ENCODE measurements around the gene MUC4. TPM values are rescaled to one million over a fixed set of nuclear protein-coding genes. Genes with fewer than 3 reads are reported as not detected.
"Not testable (repeated sequence)": the region's sequence is repeated elsewhere in the genome, so short reads cannot be mapped to it uniquely, and the experiment has no call there.

The MUC4 gene
- total RNA-seq, 1 experiment from 2014 or later = 0.36 TPM

DNA sequence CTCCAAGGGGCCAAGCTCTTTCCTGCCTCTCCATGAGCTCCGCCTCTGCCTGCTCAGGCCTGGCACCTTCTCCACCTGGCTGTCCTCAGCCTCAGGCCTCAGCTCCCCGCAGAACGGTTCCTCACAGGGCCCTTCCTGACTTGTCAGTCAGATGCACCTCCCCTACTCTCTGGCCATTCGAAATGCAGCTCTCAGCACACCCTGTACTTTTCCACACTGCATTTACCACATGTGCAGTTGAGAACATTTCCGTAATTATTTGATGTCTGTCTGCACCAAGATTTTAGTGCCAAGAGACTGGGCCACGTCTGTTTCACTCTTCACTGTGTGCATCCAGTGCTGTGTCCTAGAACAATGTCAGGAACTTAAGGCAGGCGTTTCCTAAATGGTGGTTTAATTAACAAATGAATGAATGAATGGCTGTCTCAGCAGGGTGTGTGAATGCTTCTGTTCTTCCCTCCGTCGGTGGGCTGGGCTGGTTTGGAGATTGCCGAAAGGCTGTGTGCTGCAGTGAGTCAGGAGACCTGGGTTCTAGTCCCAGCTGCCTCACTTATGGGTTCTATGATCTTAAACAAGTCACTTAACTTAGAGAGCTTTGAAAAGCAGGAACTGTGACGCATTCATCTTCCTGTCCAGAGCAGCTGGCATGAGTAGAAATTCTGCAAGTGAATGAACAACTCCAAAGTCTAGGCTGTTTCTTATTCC, 5.4 kb downstream of the MUC4 start:
- intact Hi-C loops (cut with micrococcal nuclease; ENCODE audit: unreplicated experiment) = no loop called here
- Histone ChIP-seq H3K9me3 (no peaks in the 10 kb centered on the region), H3K27me3 (replicated peaks; ENCODE audit: control insufficient read depth, insufficient read depth, low read length) (no peaks in the 10 kb centered on the region), H3K4me3 (ENCODE audit: low read depth, low read length) (no peak overlapping the region), H3K4me1 (no peaks in the 10 kb centered on the region), H3K36me3 (ENCODE audit: control insufficient read depth, insufficient read depth, low read length) (no peaks in the 10 kb centered on the region)
- ChIA-PET POLR2A (no interaction called here), CTCF (no interaction called here)
- no peak overlapping the region for H3K4me3 Mint-ChIP-seq (ENCODE audit: unreplicated experiment)
- peaks cover 6% of the 10 kb centered on the region for H3K36me3 Mint-ChIP-seq (ENCODE audit: insufficient read depth, unreplicated experiment)
- H3K4me1 Mint-ChIP-seq (ENCODE audit: low read depth, unreplicated experiment) = peaks cover 13% of the 10 kb centered on the region
- BruUV-seq (replicated peaks) = no TSS peak
- H3K9me3 Mint-ChIP-seq (ENCODE audit: unreplicated experiment) = no peaks in the 10 kb centered on the region
- TF ChIP-seq, protein P1, sequence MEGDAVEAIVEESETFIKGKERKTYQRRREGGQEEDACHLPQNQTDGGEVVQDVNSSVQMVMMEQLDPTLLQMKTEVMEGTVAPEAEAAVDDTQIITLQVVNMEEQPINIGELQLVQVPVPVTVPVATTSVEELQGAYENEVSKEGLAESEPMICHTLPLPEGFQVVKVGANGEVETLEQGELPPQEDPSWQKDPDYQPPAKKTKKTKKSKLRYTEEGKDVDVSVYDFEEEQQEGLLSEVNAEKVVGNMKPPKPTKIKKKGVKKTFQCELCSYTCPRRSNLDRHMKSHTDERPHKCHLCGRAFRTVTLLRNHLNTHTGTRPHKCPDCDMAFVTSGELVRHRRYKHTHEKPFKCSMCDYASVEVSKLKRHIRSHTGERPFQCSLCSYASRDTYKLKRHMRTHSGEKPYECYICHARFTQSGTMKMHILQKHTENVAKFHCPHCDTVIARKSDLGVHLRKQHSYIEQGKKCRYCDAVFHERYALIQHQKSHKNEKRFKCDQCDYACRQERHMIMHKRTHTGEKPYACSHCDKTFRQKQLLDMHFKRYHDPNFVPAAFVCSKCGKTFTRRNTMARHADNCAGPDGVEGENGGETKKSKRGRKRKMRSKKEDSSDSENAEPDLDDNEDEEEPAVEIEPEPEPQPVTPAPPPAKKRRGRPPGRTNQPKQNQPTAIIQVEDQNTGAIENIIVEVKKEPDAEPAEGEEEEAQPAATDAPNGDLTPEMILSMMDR (IDR thresholded peaks at IDR 0.05; ENCODE audit: insufficient read depth in 1 of 2, low read depth in 1 of 2, low read length in 1 of 2, severe bottlenecking in 1 of 2, unreplicated experiment in 1 of 2) = no peak
- no peak overlapping the region for H3K27ac Mint-ChIP-seq (ENCODE audit: unreplicated experiment)
- H3K27me3 Mint-ChIP-seq (ENCODE audit: insufficient read depth, unreplicated experiment) = peaks cover 1% of the 10 kb centered on the region
- no peak for DNase-seq

- H3K27ac Mint-ChIP-seq (ENCODE audit: unreplicated experiment); H3K27me3 Mint-ChIP-seq (ENCODE audit: insufficient read depth, unreplicated experiment); H3K4me1 Mint-ChIP-seq (ENCODE audit: low read depth, unreplicated experiment); H3K9me3 Mint-ChIP-seq (ENCODE audit: unreplicated experiment); H3K4me3 Mint-ChIP-seq (ENCODE audit: unreplicated experiment); H3K4me1 ChIP-seq; H3K36me3 ChIP-seq (ENCODE audit: control insufficient read depth, insufficient read depth, low read length); H3K36me3 Mint-ChIP-seq (ENCODE audit: insufficient read depth, unreplicated experiment); BruUV-seq (replicated peaks); H3K9me3 ChIP-seq; POLR2A ChIA-PET; CTCF ChIA-PET; DNase-seq; H3K4me3 ChIP-seq (ENCODE audit: low read depth, low read length); intact Hi-C loops (cut with micrococcal nuclease; ENCODE audit: unreplicated experiment); H3K27me3 ChIP-seq (replicated peaks; ENCODE audit: control insufficient read depth, insufficient read depth, low read length): not testable (repeated sequence)
Observed at GRCh38 chr3:195805588-195805987, 6.1 kb downstream of the MUC4 start.

DNA sequence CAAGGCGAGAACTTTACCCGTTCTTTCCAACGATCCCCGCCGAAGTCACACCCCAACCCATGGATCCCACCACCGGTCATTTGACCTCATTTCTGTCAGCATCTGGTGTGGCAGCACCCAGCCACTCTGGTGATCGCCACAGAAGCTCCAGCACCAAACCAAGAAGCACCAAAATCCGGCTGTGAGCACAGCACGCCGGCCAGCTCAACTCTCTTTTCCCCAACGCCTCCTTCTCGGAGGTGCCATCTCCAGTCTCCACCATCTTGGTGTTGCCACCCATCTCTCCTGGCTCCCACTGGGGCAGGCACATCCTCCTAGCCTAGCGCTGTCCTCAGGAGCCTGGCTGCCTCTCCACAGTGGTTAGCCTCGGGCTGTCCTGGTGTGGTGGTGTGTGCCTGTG, 6.5 kb downstream of the MUC4 start:
- Mint-ChIP-seq H3K4me3 (ENCODE audit: unreplicated experiment) (no peak overlapping the region), H3K9me3 (ENCODE audit: unreplicated experiment) (no peaks in the 10 kb centered on the region), H3K36me3 (ENCODE audit: insufficient read depth, unreplicated experiment) (peaks cover 6% of the 10 kb centered on the region), H3K27me3 (ENCODE audit: insufficient read depth, unreplicated experiment) (peaks cover 2% of the 10 kb centered on the region), H3K4me1 (ENCODE audit: low read depth, unreplicated experiment) (peaks cover 7% of the 10 kb centered on the region), H3K27ac (ENCODE audit: unreplicated experiment) (no peak overlapping the region)
- Histone ChIP-seq H3K27me3 (replicated peaks; ENCODE audit: control insufficient read depth, insufficient read depth, low read length) (no peaks in the 10 kb centered on the region), H3K4me3 (ENCODE audit: low read depth, low read length) (no peak overlapping the region), H3K36me3 (ENCODE audit: control insufficient read depth, insufficient read depth, low read length) (no peaks in the 10 kb centered on the region), H3K4me1 (no peaks in the 10 kb centered on the region), H3K9me3 (no peaks in the 10 kb centered on the region)
- CTCF ChIA-PET = no interaction called here
- BruUV-seq (replicated peaks) = no TSS peak
- POLR2A ChIA-PET = no interaction called here
- intact Hi-C loops (cut with micrococcal nuclease; ENCODE audit: unreplicated experiment) = no loop called here
- TF ChIP-seq, protein P1 (IDR thresholded peaks at IDR 0.05; ENCODE audit: insufficient read depth in 1 of 2, low read depth in 1 of 2, low read length in 1 of 2, severe bottlenecking in 1 of 2, unreplicated experiment in 1 of 2) = no peak
- no peak for DNase-seq

Data from Caco-2 (cell line).